GM21576 (cell line): Measurements from ENCODE around the gene ADGRD1.

Source experiments
- ATAC-seq: cut with Tn5 transposase; IDR thresholded peaks from one replicate; pipeline ENCODE4 v1.9.1; 2021; ENCODE audit warnings: mild to moderate bottlenecking, moderate library complexity; ENCODE audit not compliant: unreplicated experiment

Gene ADGRD1

GRCh38 chr12:131005161-131006035 is 51.7 kb downstream of the ADGRD1 start:
- ATAC-seq = no peak

- ATAC-seq = no peak
These were observed 52.5 kb downstream of the ADGRD1 start for GRCh38 chr12:131006036-131006735.

GRCh38 chr12:131007031-131007739 is 53.5 kb downstream of the ADGRD1 start:
- ATAC-seq = no peak

GRCh38 chr12:131007740-131008117 is 54.0 kb downstream of the ADGRD1 start:
- ATAC-seq = no peak

- ATAC-seq = no peak
These were observed 54.6 kb downstream of the ADGRD1 start for GRCh38 chr12:131008131-131008912.

- no peak for ATAC-seq
These were observed 55.2 kb downstream of the ADGRD1 start for GRCh38 chr12:131008913-131009270.

- no peak for ATAC-seq
These were observed 56.1 kb downstream of the ADGRD1 start for GRCh38 chr12:131009595-131010395.

GRCh38 chr12:131010396-131011131 is 56.9 kb downstream of the ADGRD1 start:
- ATAC-seq = no peak

- no peak for ATAC-seq
These were observed 57.7 kb downstream of the ADGRD1 start for GRCh38 chr12:131011165-131012079.

- ATAC-seq = no peak
These were observed 58.8 kb downstream of the ADGRD1 start for GRCh38 chr12:131012279-131013069.

GRCh38 chr12:131013118-131013517 is 59.4 kb downstream of the ADGRD1 start:
- ATAC-seq = no peak

GRCh38 chr12:131014343-131014742 is 60.6 kb downstream of the ADGRD1 start:
- ATAC-seq = no peak

GRCh38 chr12:131015581-131016337 is 62.1 kb downstream of the ADGRD1 start:
- ATAC-seq = no peak

GRCh38 chr12:131017477-131017991 is 63.8 kb downstream of the ADGRD1 start:
- ATAC-seq = no peak

- no peak for ATAC-seq
These were observed 64.4 kb downstream of the ADGRD1 start for GRCh38 chr12:131018019-131018620.

GRCh38 chr12:131018808-131019397 is 65.2 kb downstream of the ADGRD1 start:
- ATAC-seq = no peak
